Fibroblast of the aortic adventitia (primary cell): ENCODE measurements around the gene FAM72B. TPM values are rescaled to one million over a fixed set of nuclear protein-coding genes. Genes with fewer than 3 reads are reported as not detected.
A peak's percentile ranks its signal among the peaks of the same experiment; 100 is the strongest.
"Not testable (repeated sequence)": the region's sequence is repeated elsewhere in the genome, so short reads cannot be mapped to it uniquely, and the experiment has no call there.

Experiments used
- DNase-seq: peaks from one replicate; pipeline ENCODE4 v3.0.0-alpha.2; 2010; ENCODE audit warnings: low read depth
- H3K4me3 ChIP-seq: 2 replicates; pipeline ENCODE4 v1.5.1; 2011; ENCODE audit warnings: low read depth, mild to moderate bottlenecking, control low read depth, low read length, moderate library complexity
- CTCF ChIP-seq: IDR thresholded peaks from 2 replicates; pipeline ENCODE4 v1.5.1; 2011; ENCODE audit warnings: mild to moderate bottlenecking, low read length, control low read depth, inconsistent platforms; ENCODE audit not compliant: insufficient read depth
- total RNA-seq: library from RNA; depleted of rRNA; stranded (reverse); fragments of >200 nt; gene quantifications from 2 replicates; pipeline ENCODE4 v1.2.3, GENCODE V29; 2012; ENCODE audit warnings: low replicate concordance

Gene FAM72B
- total RNA-seq, 1 donor, result 5.6 TPM

GRCh38 chr1:121160118-121160517, 24.0 kb downstream of the FAM72B start:
- not testable (repeated sequence) for H3K4me3 ChIP-seq, DNase-seq

DNA sequence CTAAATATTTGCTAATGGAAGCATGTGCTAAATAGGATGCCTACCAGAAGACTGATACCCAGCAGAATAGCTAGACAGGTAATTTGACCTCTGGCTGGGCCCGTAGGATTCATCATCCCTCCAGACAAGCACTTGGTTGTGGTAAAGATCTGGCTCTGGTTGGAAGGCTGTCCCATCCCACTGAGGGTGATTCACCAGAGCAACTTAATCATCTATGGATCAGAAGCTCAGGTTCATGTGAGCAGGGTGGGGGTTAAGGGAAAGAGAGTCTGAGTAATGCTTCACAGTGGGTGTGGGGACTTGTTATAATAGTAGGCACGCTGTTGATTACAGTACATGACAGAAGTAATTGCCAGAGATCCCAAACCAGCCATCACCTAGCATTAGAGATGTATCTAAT, 26.5 kb downstream of the FAM72B start:
- DNase-seq, H3K4me3 ChIP-seq: not testable (repeated sequence)

DNA sequence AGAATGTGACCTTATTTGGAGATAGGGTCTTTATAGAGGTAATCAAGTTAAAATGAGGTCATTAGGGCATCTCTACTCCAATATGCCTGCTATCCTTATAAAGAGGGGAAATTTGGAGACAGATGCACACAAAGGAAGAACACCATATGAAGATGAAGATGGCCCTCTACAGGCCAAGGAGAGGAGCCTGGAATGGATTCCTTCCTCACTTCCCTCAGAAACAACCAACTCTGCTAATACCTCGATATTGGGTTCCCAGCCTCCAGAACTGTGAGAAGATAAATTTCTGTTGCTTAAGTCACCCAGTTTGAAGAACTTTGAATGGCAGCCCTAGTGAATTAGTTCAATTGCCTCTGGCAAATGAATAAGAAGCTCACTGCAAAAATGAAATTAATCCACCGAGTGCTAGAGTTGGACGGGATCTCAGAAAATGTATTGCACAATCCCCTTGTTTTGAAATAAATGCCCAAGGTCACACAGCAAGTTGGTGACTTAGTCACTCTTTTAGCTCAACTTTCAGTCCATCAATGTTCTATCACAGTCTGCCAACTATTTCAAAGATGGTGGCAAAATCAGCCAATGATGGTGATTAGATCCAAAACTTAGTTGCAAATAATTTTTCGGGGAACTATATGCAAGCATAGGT, 27.1 kb downstream of the FAM72B start:
- not testable (repeated sequence) for H3K4me3 ChIP-seq, DNase-seq

GRCh38 chr1:121155671-121156358, 28.3 kb downstream of the FAM72B start:
- peak; percentile 41 for TF ChIP-seq CTCF
- peak; percentile 72 for DNase-seq
- H3K4me3 ChIP-seq, result not testable (repeated sequence)

- DNase-seq, H3K4me3 ChIP-seq: not testable (repeated sequence)
Measured at GRCh38 chr1:121154811-121155210, 29.3 kb downstream of the FAM72B start.

DNA sequence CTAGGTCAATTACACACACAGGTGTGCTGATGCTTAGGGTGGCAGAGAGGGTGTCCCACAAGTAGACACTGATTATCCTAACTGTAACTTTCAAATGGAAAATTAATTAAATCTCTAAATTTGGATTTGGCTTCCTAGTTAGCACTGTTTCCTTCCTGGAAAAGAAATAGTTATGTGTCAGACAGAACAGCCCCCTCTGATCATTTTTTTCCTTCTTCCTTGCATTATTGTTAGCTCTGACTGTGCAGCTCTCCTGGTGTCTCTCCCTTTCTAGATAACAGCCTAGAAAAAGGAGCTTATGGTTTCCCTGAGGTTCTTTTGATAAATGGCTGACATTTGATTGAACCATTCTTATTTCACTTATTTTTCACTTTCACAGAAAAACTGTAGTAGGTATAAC, 31.4 kb downstream of the FAM72B start:
- DNase-seq, H3K4me3 ChIP-seq: not testable (repeated sequence)

DNA sequence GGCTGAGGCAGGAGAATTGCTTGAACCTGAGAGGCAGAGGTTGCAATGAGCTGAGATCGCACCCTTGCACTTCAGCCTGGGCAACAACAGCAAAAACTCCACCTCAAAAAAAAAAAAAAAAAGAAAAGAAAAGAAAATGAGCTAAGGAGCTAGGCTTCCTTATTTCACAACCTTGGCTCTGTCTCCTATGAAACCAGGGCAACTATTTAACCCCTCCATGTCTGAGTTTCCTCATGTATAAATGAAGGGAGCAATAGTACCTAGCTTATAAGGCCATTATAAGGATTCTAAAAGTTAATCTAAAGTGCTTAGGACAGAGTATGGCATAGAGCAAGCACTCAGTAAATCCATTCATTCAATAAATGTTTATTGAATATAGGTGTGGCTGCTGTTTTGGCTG, 32.8 kb downstream of the FAM72B start:
- not testable (repeated sequence) for H3K4me3 ChIP-seq, DNase-seq

DNA sequence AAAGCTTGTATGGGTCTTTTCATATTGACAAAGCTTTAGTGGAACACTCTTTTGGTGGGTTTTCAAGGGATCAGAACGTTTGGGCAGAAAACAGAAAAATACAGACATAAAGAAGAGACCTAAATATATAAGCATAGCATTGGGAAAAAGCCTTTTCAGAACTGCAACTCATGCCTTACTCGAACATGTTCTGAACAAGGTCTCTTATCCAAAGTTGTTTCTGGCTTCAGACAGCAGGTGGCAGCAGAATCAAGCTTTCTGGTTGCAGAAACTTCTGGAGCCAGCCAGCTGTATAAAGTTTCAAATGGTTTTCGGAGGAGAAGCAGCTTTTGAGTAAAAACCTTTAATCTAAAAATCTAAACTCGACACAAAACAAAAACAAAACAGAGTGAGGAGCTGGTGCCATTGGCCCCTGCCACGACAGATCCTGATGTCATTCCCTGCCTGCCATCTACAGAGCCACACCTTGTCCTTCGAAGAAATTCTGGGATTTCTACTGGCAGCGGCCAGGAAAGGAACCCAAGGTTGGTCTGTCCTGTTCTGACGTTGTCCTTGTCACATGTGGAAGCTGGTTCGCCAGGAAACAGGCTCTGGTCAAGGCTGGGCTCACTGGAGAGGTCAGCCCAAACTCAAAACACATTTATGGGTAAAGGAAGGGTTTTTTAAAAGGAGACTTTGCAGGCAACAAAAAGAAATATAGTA, 35.5 kb downstream of the FAM72B start:
- not testable (repeated sequence) for DNase-seq

GRCh38 chr1:121140393-121140792, 43.7 kb downstream of the FAM72B start:
- H3K4me3 ChIP-seq, DNase-seq: not testable (repeated sequence)

More for the DNA sequence above, 35.5 kb downstream of the FAM72B start:
- not testable (repeated sequence) for H3K4me3 ChIP-seq

DNA sequence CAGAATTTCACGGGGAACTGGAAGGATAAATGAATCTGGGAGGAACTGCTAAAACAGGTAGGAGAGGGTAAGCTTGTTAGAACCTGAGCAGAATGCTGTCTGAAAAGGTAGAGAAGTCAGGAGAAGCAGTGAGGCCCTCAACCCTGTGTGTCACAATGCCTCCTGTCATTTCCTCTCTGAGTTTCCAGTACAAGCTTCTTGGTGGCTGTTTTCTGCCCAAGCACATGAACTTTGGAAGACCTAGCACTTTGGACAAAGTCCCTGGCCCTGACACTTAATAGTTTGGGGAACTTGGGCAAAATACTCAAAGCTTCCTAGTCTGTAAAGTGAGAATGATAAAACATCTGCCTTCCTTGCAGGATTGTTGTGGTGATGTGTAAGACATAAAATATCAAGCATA, 52.6 kb downstream of the FAM72B start:
- not testable (repeated sequence) for H3K4me3 ChIP-seq, DNase-seq

- peak; percentile 35 for DNase-seq
- peak overlapping the region; percentile 52 for H3K4me3 ChIP-seq
Measured at GRCh38 chr1:121118480-121118824, 65.7 kb downstream of the FAM72B start.

Other genes starting within 250 kb of the FAM72B start
- gene SRGAP2C, start 635 bp upstream of the FAM72B start, total RNA-seq, result 21.3 and 35.0 TPM in 2 replicates